Sciatic nerve (tissue), 2 donors: ENCODE measurements around the gene WNT7B. TPM values are rescaled to one million over a fixed set of nuclear protein-coding genes. Genes with fewer than 3 reads are reported as not detected.
A peak's percentile ranks its signal among the peaks of the same experiment; 100 is the strongest.

Source experiments
- ATAC-seq: fragments of 200-7000 bp; cut with Tn5 transposase; one replicate; pipeline ENCODE4 v1.9.1; 2020; ENCODE audit warnings: mild to moderate bottlenecking, moderate library complexity
- DNase-seq: peaks from one replicate; pipeline ENCODE4 v3.0.0-alpha.2; 2020; ENCODE audit warnings: low spot score
- intact Hi-C: fragments of 100-400 bp; cut with DNase I; formaldehyde crosslinking; loops from one replicate; pipeline ENCODE4 v1.14.2; 2022
- total RNA-seq: library from RNA; stranded (reverse); fragmentation: NEBNext Ultra II Directional; extraction: Animal tissue kit (Norgen Biotek cat#: 25700); gene quantifications from one replicate; pipeline ENCODE4 v1.2.1, GENCODE V29; 2021
- donor health status: DM: no; HTN: no; CAD: no.
- donor health status: DM: no; HTN: no; CAD: no.

The WNT7B gene
- total RNA-seq, 1 donor from 2014 or later, result not detected

- intact Hi-C loops, result no loop called here
- DNase-seq, result peak; percentile 45
- ATAC-seq, result no peak
These were observed 100.6 kb downstream of the WNT7B start for GRCh38 chr22:45876136-45877035.

GRCh38 chr22:45872659-45873263, 104.2 kb downstream of the WNT7B start:
- DNase-seq (no peak), ATAC-seq (no peak)
- intact Hi-C loops, result no loop called here

- intact Hi-C loops, result no loop called here
- ATAC-seq (no peak), DNase-seq (no peak)
These were observed 105.2 kb downstream of the WNT7B start for GRCh38 chr22:45871721-45872120.

Other genes with a start within 250 kb of the WNT7B start
- 39.2 TPM for gene PPARA, start 173.4 kb upstream of the WNT7B start, total RNA-seq